WI38 (cell line): Measurements from ENCODE around the gene CCDC28A.

Experiments
- H3K4me3 ChIP-seq: 2 replicates; pipeline ENCODE4 v1.5.1; 2011; ENCODE audit warnings: low read depth, mild to moderate bottlenecking, control low read depth, low read length
- TF ChIP-seq, protein P1 (sequence below): IDR thresholded peaks from 2 replicates; pipeline ENCODE4 v1.5.1; 2012; ENCODE audit warnings: low read depth, mild to moderate bottlenecking, control low read depth, low read length

Gene CCDC28A

DNA sequence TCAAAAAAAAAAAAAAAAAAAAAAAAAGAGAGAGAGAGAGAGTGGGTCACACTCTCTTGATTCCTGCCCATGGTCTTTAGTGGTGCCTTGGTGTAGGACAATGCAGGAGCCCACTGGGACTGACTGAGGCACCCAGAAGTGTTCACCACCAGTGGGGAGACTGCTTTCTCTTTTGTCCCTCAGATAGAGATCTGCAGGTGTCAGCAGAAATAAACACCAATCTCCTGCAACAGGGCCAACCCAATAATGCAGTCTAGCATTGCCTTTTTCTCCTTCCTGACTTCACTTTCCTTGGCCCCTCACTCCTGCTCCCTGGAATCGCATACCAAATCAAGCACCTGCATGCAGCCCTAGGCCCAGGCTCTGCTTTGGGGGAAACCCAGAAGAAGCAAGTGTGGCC, 39.0 kb upstream of the CCDC28A start:
- no peak overlapping the region for H3K4me3 ChIP-seq
- TF ChIP-seq, protein P1, sequence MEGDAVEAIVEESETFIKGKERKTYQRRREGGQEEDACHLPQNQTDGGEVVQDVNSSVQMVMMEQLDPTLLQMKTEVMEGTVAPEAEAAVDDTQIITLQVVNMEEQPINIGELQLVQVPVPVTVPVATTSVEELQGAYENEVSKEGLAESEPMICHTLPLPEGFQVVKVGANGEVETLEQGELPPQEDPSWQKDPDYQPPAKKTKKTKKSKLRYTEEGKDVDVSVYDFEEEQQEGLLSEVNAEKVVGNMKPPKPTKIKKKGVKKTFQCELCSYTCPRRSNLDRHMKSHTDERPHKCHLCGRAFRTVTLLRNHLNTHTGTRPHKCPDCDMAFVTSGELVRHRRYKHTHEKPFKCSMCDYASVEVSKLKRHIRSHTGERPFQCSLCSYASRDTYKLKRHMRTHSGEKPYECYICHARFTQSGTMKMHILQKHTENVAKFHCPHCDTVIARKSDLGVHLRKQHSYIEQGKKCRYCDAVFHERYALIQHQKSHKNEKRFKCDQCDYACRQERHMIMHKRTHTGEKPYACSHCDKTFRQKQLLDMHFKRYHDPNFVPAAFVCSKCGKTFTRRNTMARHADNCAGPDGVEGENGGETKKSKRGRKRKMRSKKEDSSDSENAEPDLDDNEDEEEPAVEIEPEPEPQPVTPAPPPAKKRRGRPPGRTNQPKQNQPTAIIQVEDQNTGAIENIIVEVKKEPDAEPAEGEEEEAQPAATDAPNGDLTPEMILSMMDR, result no peak

DNA sequence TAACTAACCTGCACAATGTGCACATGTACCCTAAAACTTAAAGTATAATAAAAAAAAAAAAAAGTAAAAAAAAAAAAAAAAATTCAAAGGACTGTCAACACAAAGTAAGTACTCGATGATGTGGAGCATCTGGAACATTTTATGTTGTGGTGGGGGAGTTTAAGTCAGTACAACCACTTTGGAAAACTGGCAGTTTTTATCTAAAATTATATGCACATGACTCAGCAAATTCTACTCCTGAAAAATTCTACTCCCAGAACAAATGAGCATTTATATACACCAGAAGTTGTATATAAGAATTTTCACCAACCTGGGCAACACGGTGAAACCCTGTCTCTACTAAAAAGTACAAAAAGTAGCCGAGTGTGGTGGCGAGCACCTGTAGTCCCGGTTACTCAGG, 36.9 kb upstream of the CCDC28A start:
- no peak overlapping the region for H3K4me3 ChIP-seq
- TF ChIP-seq, protein P1, result no peak

DNA sequence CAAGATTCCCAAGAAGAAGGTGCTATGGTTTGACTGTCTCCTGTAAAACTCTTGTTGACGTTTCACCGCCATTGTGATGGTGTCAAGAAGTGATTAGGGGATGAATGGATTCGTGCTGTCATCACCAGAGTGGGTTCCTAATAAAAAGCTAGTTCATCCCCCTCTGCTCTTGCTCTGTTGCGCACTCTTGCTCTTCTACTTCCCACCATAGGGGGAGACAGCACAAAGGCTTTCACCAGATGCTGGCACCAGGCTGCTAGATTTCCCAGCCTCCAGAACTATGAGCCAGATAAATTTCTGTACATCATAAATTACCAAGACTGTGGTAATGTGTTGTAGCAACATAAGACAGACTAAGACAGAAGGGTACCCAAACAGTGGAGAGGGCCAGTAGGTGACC, 21.6 kb upstream of the CCDC28A start:
- TF ChIP-seq, protein P1, result 0 out of 2 replicates have a peak, but pooled peaks have one; percentile 5
- no peak overlapping the region for H3K4me3 ChIP-seq

DNA sequence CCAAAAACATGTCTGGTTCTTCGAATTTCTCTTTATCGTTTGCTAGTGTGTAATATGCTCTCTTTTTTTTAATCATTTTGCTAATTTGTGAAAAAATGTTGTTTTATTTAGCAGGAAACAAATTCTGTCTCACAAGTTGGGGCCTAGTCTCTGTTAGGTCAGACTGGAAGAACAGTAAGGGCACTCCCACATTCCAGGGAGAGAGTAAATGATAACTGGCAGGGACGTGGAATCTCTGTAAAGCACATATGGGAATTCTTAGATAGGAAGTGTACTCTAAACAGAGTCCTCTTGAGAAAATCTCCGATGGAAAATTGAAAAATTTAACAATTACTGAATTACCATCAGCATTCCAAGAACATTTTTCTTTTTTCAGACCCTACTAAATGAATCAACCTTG, 16.4 kb upstream of the CCDC28A start:
- TF ChIP-seq, protein P1, result no peak
- no peak overlapping the region for H3K4me3 ChIP-seq

DNA sequence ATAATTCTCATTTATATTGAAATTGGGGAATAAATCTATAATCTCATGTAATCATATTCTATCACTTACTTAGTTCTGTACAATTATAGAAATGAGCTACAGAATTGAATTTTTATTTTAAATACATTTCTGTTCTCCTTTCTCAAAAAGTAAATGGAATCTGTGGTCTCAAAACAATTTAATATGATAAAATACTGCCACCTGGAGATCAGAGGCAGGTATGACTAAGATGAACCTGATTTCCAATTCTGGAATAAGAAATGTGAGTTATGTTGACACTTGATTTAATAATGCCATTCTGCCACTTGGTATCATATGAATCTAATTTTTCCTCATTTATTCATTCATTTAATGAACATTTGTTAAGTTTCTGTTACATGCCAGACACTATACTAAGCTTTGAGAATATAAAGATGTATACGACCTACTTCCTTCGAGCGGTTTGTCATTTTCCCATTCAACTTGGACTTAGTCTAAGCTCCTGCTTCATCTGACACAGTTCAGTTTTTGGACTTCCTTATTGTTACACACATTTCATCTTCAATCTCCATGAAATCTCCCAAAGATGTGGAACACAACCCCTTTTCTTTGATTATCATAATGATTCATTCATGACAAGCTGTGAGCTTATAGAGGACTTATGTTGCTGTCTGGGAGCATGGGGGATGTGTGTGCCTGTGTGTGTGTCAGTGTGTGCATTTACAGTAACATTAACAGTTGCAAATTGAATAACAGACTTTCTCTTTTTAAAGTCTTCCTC, 7.5 kb upstream of the CCDC28A start:
- TF ChIP-seq, protein P1, result no peak
- no peak overlapping the region for H3K4me3 ChIP-seq

- no peak overlapping the region for H3K4me3 ChIP-seq
- TF ChIP-seq, protein P1, result no peak
These were observed 4.4 kb upstream of the CCDC28A start for GRCh38 chr6:138769102-138769676.

DNA sequence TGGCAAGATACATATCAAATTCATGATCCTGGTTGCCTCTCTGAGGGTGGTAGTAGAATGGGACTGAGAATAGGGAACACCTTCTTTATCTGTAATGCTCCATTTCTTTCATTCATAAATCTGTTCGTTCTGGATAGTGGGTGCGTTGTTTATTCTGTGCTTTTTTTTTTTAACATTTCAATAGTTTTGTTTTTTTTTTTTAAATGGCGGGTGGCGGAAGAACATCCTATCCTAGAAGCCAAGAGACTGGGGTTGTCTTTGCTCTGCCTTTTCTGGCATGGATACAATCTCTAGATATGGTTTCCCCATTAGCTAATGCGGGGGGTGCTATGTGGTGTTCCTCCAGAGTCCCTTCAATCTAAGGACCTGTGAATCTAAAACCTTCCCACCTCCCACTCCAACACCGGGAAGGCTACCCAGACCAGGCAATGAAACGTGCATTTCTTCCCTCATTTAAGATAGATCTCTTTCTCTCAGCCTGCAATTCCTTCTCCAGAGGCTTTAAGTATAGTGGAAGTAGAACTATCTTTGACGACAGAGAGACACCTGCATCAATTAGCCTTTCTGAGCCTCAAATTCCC, 883 bp upstream of the CCDC28A start:
- TF ChIP-seq, protein P1, result no peak
- H3K4me3 ChIP-seq, result peak overlapping the region; percentile 82
